Measurements from ENCODE around the gene U2AF1L4.

The U2AF1L4 gene

GRCh38 chr19:35780717-35781116 is 35.5 kb upstream of the U2AF1L4 start:
- Histone ChIP-seq H3K9me3 (ENCODE audit: control insufficient read depth, insufficient read depth, low read depth, low read length) (no peaks in the 10 kb centered on the region), H3K4me1 (ENCODE audit: control insufficient read depth, insufficient read depth, low read length) (peaks cover 7% of the 10 kb centered on the region), H3K27ac (ENCODE audit: extremely low read depth, low read depth, low read length) (no peak overlapping the region), H3K36me3 (ENCODE audit: control insufficient read depth in 2 of 2, insufficient read depth in 1 of 2, low read length in 2 of 2) (peaks cover 43 to 44% of the 10 kb centered on the region in 2 experiments), H3K4me3 (ENCODE audit: low read depth, low read length) (no peak overlapping the region)
- CTCF ChIA-PET: no interaction called here
- POLR2A ChIA-PET: interaction anchor here (1.1 to 1.5 kb wide), 2 partner anchors 33 to 40 kb away, joined by 4 read pairs; partner anchors contain the start of gene LIN37
- TF ChIP-seq ZBTB6 (tag by site-specific recombination; IDR thresholded peaks at IDR 0.05) (no peak), BCL11B (tag by site-specific recombination; IDR thresholded peaks at IDR 0.05; ENCODE audit: low read depth) (peak; percentile 68; the same call in 1 of the 2 replicates), ZNF624 (tag by site-specific recombination; IDR thresholded peaks at IDR 0.05) (no peak)

GRCh38 chr19:35780058-35780457 is 34.8 kb upstream of the U2AF1L4 start:
- ChIA-PET CTCF (no interaction called here), POLR2A (interaction anchor here (1.0 to 1.5 kb wide), 4 partner anchors 9 to 40 kb away, joined by 3 to 4 read pairs (median 4); partner anchors contain the start of gene LIN37)

GRCh38 chr19:35779033-35779432 is 33.8 kb upstream of the U2AF1L4 start:
- ChIA-PET CTCF (interaction anchor here (0.7 to 1.4 kb wide), 5 partner anchors 11 to 104 kb away, joined by 3 to 7 read pairs (median 3); no protein-coding TSS in a partner anchor), POLR2A (interaction anchor here (1.1 to 2.1 kb wide), 2 partner anchors 34 to 38 kb away, joined by 7 to 10 read pairs; partner anchors contain the start of genes PSENEN and U2AF1L4)
- TF ChIP-seq ZBTB44 (tag by site-specific recombination; IDR thresholded peaks at IDR 0.05): no peak
- no peak for TF ChIP-seq ZNF664 (tag by site-specific recombination; IDR thresholded peaks at IDR 0.05)
- TF ChIP-seq BCL11A (tag by site-specific recombination; IDR thresholded peaks at IDR 0.05; ENCODE audit: low read depth): no peak
- no peak for TF ChIP-seq PBX3 (CRISPR knock-in tag; IDR thresholded peaks at IDR 0.05)
- peak; percentile 99 for TF ChIP-seq EGR2 (tag by site-specific recombination; IDR thresholded peaks at IDR 0.05; ENCODE audit: low read depth)
- TF ChIP-seq IKZF3 (tag by site-specific recombination; IDR thresholded peaks at IDR 0.05): no peak
- no peak for TF ChIP-seq ZNF391 (tag by site-specific recombination; IDR thresholded peaks at IDR 0.05; ENCODE audit: borderline replicate concordance, low read depth)
- TF ChIP-seq SALL2 (tag by site-specific recombination; IDR thresholded peaks at IDR 0.05; ENCODE audit: borderline replicate concordance): 0 out of 2 replicates have a peak, but pooled peaks have one; percentile 20
- 0 out of 2 replicates have a peak, but pooled peaks have one; percentile 28 for TF ChIP-seq ZNF473 (tag by site-specific recombination; IDR thresholded peaks at IDR 0.05)
- TF ChIP-seq ZFHX2 (tag by site-specific recombination; conservative IDR thresholded peaks at IDR 0.05): peak; percentile 99
- no peak for TF ChIP-seq KLF10 (tag by site-specific recombination; IDR thresholded peaks at IDR 0.05)
- TF ChIP-seq GLI4 (tag by site-specific recombination; IDR thresholded peaks at IDR 0.05): no peak
- no peak for TF ChIP-seq ZSCAN23 (tag by site-specific recombination; IDR thresholded peaks at IDR 0.05)
- Histone ChIP-seq H3K36me3 (ENCODE audit: control insufficient read depth in 2 of 2, insufficient read depth in 1 of 2, low read length in 2 of 2) (peaks cover 38 to 39% of the 10 kb centered on the region in 2 experiments), H3K4me3 (ENCODE audit: low read depth, low read length) (no peak overlapping the region), H3K4me1 (ENCODE audit: control insufficient read depth, insufficient read depth, low read length) (peaks cover 17% of the 10 kb centered on the region), H3K27ac (ENCODE audit: extremely low read depth, low read depth, low read length) (no peak overlapping the region), H3K9me3 (ENCODE audit: control insufficient read depth, insufficient read depth, low read depth, low read length) (no peaks in the 10 kb centered on the region)

More at GRCh38 chr19:35780058-35780457, 34.8 kb upstream of the U2AF1L4 start:
- no peaks in the 10 kb centered on the region for H3K9me3 ChIP-seq (ENCODE audit: control insufficient read depth, insufficient read depth, low read depth, low read length)
- peaks cover 8% of the 10 kb centered on the region for H3K4me1 ChIP-seq (ENCODE audit: control insufficient read depth, insufficient read depth, low read length)
- H3K27ac ChIP-seq (ENCODE audit: extremely low read depth, low read depth, low read length): no peak overlapping the region
- peaks cover 39 to 41% of the 10 kb centered on the region in 2 experiments for H3K36me3 ChIP-seq (ENCODE audit: control insufficient read depth in 2 of 2, insufficient read depth in 1 of 2, low read length in 2 of 2)
- H3K4me3 ChIP-seq (ENCODE audit: low read depth, low read length): no peak overlapping the region
- TF ChIP-seq ZNF155 (tag by site-specific recombination; IDR thresholded peaks at IDR 0.05): no peak
- TF ChIP-seq BCL6B (tag by site-specific recombination; IDR thresholded peaks at IDR 0.05): no peak
- TF ChIP-seq ZBTB1 (tag by site-specific recombination; IDR thresholded peaks at IDR 0.05): no peak
- no peak for TF ChIP-seq ZNF776 (tag by site-specific recombination; IDR thresholded peaks at IDR 0.05; ENCODE audit: borderline replicate concordance)
- TF ChIP-seq ZNF792 (tag by site-specific recombination; IDR thresholded peaks at IDR 0.05): no peak
- no peak for TF ChIP-seq ZNF48 (tag by site-specific recombination; IDR thresholded peaks at IDR 0.05)
- no peak for TF ChIP-seq ZNF426 (tag by site-specific recombination; IDR thresholded peaks at IDR 0.05)
- TF ChIP-seq ZXDB (tag by site-specific recombination; IDR thresholded peaks at IDR 0.05): no peak

All from HEK293 (cell line).